Left kidney (tissue), 2 donors: ENCODE results near the gene FBXL22. TPM values are rescaled to one million over a fixed set of nuclear protein-coding genes. Genes with fewer than 3 reads are reported as not detected.
"Not testable (repeated sequence)": the region's sequence is repeated elsewhere in the genome, so short reads cannot be mapped to it uniquely, and the experiment has no call there.

Experiments used
- DNase-seq: peaks from one replicate; pipeline ENCODE4 v3.0.0-alpha.2; 2013
- polyA plus RNA-seq: library from polyadenylated mRNA; unstranded; fragments of 120-200 nt; gene quantifications from one replicate; pipeline ENCODE4 v1.2.1, GENCODE V29; 2013; ENCODE audit not compliant: insufficient read length

Gene FBXL22
- polyA plus RNA-seq, 1 donor: 1.7 TPM

- DNase-seq: no peak
These were observed 15.1 kb downstream of the FBXL22 start for GRCh38 chr15:63612300-63612699.

- no peak for DNase-seq
These were observed 18.7 kb downstream of the FBXL22 start for GRCh38 chr15:63615935-63616334.

- DNase-seq: not testable (repeated sequence)
These were observed 20.0 kb downstream of the FBXL22 start for GRCh38 chr15:63617147-63617546.

- DNase-seq: not testable (repeated sequence)
These were observed 20.4 kb downstream of the FBXL22 start for GRCh38 chr15:63617627-63618026.

GRCh38 chr15:63620760-63621159 is 23.6 kb downstream of the FBXL22 start:
- DNase-seq: not testable (repeated sequence)

- DNase-seq: no peak
These were observed 26.2 kb downstream of the FBXL22 start for GRCh38 chr15:63623232-63623969.

GRCh38 chr15:63626955-63627354 is 29.8 kb downstream of the FBXL22 start:
- DNase-seq: no peak

- no peak for DNase-seq
These were observed 31.1 kb downstream of the FBXL22 start for GRCh38 chr15:63628123-63628822.

GRCh38 chr15:63630036-63630751 is 33.0 kb downstream of the FBXL22 start:
- no peak for DNase-seq

- no peak for DNase-seq
These were observed 36.1 kb downstream of the FBXL22 start for GRCh38 chr15:63633312-63633711.

- no peak for DNase-seq
These were observed 37.0 kb downstream of the FBXL22 start for GRCh38 chr15:63634154-63634553.

GRCh38 chr15:63636518-63637061 is 39.4 kb downstream of the FBXL22 start:
- DNase-seq: no peak

GRCh38 chr15:63638839-63639238 is 41.7 kb downstream of the FBXL22 start:
- DNase-seq: no peak

GRCh38 chr15:63640146-63640545 is 43.0 kb downstream of the FBXL22 start:
- no peak for DNase-seq

Other genes starting within 250 kb of the FBXL22 start
- gene CA12, start 215.5 kb upstream of the FBXL22 start, polyA plus RNA-seq: 151 TPM
- gene USP3, start 92.8 kb upstream of the FBXL22 start, polyA plus RNA-seq: 52.0 TPM
- gene HERC1, start 236.6 kb downstream of the FBXL22 start, polyA plus RNA-seq: 88.5 TPM